Thymus (tissue), 11 donors: ENCODE data around the gene APOBEC3B. TPM values are rescaled to one million over a fixed set of nuclear protein-coding genes. Genes with fewer than 3 reads are reported as not detected.
"Not testable (repeated sequence)": the region's sequence is repeated elsewhere in the genome, so short reads cannot be mapped to it uniquely, and the experiment has no call there.

Experiments used
- DNase-seq, 9 donors: peaks; one replicate each; pipeline ENCODE4 v3.0.0-alpha.2; 2013; ENCODE audit warnings: low spot score in 9 of 9, low read depth in 6 of 9, missing footprints in 1 of 9
- H3K27ac ChIP-seq, 2 donors: one replicate each; pipeline ENCODE4 v1.5.1; 2013; ENCODE audit warnings: control low read depth in 1 of 2, low read depth in 1 of 2, low read length in 1 of 2, mild to moderate bottlenecking in 1 of 2, moderate library complexity in 1 of 2
- H3K27me3 ChIP-seq, 2 donors: one replicate each; pipeline ENCODE4 v1.5.1; 2013; ENCODE audit warnings: low read length in 1 of 2; ENCODE audit not compliant: control insufficient read depth in 2 of 2, insufficient read depth in 1 of 2
- H3K36me3 ChIP-seq, 2 donors: one replicate each; pipeline ENCODE4 v1.5.1; 2013; ENCODE audit warnings: low read length in 1 of 2, mild to moderate bottlenecking in 1 of 2, moderate library complexity in 1 of 2; ENCODE audit not compliant: control insufficient read depth in 2 of 2, insufficient read depth in 2 of 2
- H3K4me1 ChIP-seq, 2 donors: one replicate each; pipeline ENCODE4 v1.5.1; 2013; ENCODE audit warnings: low read length in 2 of 2; ENCODE audit not compliant: control insufficient read depth in 2 of 2, insufficient read depth in 2 of 2
- H3K4me3 ChIP-seq, 2 donors: one replicate each; pipeline ENCODE4 v1.5.1; 2013; ENCODE audit warnings: low read length in 2 of 2, control low read depth in 1 of 2, mild to moderate bottlenecking in 1 of 2
- H3K9me3 ChIP-seq, 2 donors: one replicate each; pipeline ENCODE4 v1.5.1; 2013; ENCODE audit warnings: low read length in 1 of 2, mild to moderate bottlenecking in 1 of 2; ENCODE audit not compliant: control insufficient read depth in 2 of 2, insufficient read depth in 1 of 2
- WGBS: extraction: QIAGEN DNeasy Blood & Tissue Kit; methylation state at CpG from one replicate; pipeline ENCODE4 v1.1.7; 2013; 5-methylcytosine and 5-hydroxymethylcytosine counted together
- polyA plus RNA-seq: library from polyadenylated mRNA; stranded (reverse); fragments of 200-250 nt; gene quantifications from one replicate; pipeline ENCODE4 v1.2.3, GENCODE V29; 2013
- total RNA-seq: library from RNA; stranded (reverse); fragments of 120-200 nt; gene quantifications from one replicate; pipeline ENCODE4 v1.2.4, GENCODE V29; 2013
- donor health status: healthy.

APOBEC3B gene
- total and polyA plus RNA-seq, 2 donors, result 6.8 to 9.2 TPM

DNA sequence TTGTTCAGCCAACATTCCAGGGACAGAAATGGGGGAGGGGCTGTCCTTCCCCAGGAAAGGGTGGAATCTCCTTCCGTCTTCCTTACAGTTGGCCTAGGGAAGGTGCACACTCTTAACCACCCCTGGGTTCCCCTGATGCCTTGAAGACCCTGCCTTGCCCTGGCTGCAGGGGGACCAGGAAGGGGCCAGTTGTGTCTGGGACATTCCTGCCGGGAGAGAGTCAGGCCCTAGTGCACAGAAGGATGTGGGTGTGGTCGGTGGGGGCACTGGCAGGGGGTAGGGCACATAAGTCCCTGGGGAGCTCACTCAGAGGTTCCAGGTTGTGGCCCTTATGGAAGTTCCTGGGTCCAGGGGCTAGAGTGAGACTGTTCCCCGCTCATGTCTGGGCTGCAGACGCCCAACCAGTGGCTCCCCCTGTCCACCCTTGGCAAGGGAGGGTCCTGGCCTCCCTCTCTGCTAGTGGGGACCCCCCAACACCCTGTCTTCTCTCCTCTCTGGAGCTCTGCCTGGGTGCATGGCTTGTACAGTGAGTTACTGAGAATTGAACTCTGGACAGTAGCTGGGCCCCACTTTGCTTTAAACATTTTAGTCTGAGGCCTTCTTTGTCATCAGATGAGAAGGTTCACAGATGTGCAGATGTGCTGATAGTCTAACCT, 26.8 kb upstream of the APOBEC3B start:
- DNase-seq, result no peak
- 90% methylated on average over 5 of the region's 5 CpGs for WGBS
- no peak overlapping the region for H3K4me3 ChIP-seq
- H3K9me3 ChIP-seq, result no peaks in the 10 kb centered on the region
- H3K27ac ChIP-seq, result no peak overlapping the region
- H3K4me1 ChIP-seq, result peaks cover 0 to 3% of the 10 kb centered on the region in 2 donors
- H3K27me3 ChIP-seq, result peaks cover 0 to 5% of the 10 kb centered on the region in 2 donors
- H3K36me3 ChIP-seq, result no peaks in the 10 kb centered on the region

DNA sequence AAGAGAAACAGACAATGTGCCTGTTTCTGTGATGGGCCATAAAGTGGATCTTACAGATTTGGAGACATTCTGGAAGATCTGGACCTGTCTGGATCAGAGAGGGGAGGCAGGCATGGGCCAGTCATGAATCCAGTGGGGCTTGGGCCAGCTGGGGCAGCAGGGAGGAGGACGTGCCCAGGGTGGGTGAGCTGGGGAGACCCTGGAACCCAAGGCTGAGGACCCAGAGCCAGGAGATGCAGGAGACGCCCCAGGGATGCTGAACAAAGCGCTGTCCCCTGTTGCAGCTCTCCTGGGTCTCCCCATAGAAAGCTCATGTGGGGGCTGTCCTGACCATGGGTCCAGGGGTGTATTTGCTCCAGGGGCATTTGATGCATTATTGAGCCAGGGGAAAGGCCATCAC, 26.2 kb upstream of the APOBEC3B start:
- H3K4me1 ChIP-seq, result peaks cover 0 to 3% of the 10 kb centered on the region in 2 donors
- WGBS, result 89% methylated on average over 3 of the region's 3 CpGs
- H3K4me3 ChIP-seq, result no peak overlapping the region
- no peaks in the 10 kb centered on the region for H3K9me3 ChIP-seq
- peaks cover 0 to 2% of the 10 kb centered on the region in 2 donors for H3K27me3 ChIP-seq
- DNase-seq, result no peak
- H3K36me3 ChIP-seq, result no peaks in the 10 kb centered on the region
- H3K27ac ChIP-seq, result no peak overlapping the region

DNA sequence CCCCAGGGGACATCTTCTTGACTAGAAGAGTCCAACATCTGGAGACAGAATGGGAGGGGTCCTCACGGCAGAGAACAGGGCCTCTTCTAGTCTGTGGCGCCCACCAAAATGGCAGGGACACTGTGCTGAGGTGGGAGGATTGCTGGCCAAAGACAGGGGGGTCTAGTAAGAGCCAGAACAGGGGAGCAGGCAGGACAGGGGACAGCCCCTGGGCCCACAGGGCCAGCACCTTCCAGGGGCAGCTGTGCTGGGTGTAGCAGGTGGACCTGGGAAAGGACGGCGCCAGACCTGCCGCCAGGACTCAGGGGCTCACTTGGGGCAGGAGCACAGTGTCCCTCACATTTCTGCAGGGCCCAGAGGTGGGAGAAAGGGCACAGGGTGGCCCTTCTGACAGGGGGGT, 25.6 kb upstream of the APOBEC3B start:
- H3K4me3 ChIP-seq, result no peak overlapping the region
- 96% methylated on average over 5 of the region's 5 CpGs for WGBS
- peaks cover 0 to 3% of the 10 kb centered on the region in 2 donors for H3K4me1 ChIP-seq
- DNase-seq, result no peak
- no peaks in the 10 kb centered on the region for H3K9me3 ChIP-seq
- peaks cover 0 to 2% of the 10 kb centered on the region in 2 donors for H3K27me3 ChIP-seq
- H3K36me3 ChIP-seq, result no peaks in the 10 kb centered on the region
- no peak overlapping the region for H3K27ac ChIP-seq

DNA sequence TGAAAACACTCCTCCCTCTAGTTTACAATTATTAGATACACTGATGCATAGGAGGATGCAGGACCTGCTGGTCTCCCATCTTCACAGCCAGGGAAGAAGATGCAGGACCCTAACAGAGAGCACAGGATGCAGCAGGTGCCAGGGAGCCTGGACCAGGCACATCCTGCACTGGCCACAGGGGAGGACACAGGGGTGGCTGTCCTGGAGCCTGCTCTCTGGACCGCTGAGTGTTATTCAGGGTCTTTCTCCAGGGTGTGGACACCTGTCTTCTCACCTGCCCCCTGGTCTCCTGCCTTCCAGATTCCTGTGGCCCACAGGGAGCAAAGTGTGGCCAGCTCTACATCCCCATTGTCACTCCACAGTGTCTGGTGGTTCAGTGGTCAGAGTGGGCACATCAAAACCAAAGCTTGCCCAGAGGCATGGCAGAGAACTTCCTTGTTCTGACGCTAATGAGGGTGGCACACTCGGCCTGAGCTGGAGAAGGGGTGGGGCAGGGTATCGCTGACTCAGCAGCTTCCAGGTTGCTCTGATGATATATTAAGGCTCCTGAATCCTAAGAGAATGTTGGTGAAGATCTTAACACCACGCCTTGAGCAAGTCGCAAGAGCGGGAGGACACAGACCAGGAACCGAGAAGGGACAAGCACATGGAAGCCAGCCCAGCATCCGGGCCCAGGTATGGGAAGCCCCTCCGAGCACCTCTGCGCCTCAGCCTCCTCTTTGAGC, 24.9 kb upstream of the APOBEC3B start, which contains the start of gene APOBEC3A:
TSS of gene APOBEC3A (plus strand) at position 564 of the 725 bp plus-strand sequence. CDS start at position 647, 83 bp downstream.
- DNase-seq, result no peak
- Histone ChIP-seq H3K36me3 (no peaks in the 10 kb centered on the region), H3K4me3 (no peak within 1 kb of the TSS), H3K27ac (no peak within 1 kb of the TSS), H3K9me3 (no peaks in the 10 kb centered on the region), H3K27me3 (peaks cover 0 to 2% of the 10 kb centered on the region in 2 donors), H3K4me1 (peaks cover 0 to 3% of the 10 kb centered on the region in 2 donors)
- WGBS, result 72% methylated on average over 11 of the region's 11 CpGs

DNA sequence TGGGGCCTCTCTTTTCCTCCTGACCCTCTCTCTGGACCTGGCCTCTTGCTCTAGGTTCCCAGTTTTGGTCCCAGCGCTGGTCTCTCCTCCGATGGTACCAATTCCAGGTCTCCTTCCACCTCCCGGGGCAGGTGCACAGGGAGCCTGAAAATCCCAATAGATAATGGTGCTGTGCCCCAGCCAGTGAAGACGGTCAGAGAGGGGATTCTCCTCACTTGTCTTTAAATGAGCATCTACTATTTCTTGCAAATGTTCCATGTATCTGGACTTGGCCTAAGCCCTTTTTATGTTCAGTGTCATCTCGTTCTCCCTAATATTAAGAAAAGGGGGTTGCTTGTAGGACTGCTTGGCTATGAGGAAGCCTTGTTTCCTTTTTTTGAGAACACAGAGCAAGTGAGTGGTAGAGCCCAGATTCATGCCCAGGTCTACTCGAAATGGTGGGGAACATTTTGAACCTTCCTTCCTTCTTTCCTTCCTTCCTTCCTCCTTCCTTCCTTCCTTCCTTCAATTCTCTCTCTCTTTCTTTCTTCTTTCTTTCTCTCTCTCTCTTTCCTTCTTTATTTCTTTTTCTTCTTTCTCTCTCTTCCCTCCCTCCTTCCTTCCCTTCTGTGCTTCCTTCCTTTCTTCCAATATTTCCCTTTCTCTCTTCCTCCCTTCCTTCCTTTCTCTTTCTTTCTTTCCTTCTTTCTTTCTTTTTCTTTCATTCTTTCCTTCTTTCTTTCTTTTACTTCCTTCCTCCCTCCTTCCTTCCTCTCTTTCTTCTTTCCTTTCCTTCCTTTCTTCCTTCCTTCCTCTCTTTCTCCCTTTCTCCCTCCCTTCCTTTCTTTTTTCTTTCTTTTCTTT, 24.1 kb upstream of the APOBEC3B start:
- H3K4me3 ChIP-seq, result no peak overlapping the region

DNA sequence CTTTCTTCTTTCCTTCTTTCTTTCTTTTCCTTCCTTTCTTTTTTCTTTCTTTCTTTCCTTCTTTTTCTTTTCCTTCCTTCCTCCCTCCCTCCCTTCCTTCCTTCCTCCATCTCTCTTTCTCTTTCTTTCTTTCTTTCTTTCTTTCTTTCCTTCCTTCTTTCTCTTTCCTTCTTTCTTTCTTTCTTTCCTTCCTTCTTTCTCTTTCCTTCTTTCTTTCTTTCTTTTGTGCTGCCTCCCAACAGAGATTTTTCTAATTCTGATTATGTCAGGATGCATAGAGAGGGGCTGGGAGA, 23.6 kb upstream of the APOBEC3B start:
- H3K36me3 ChIP-seq, H3K4me3 ChIP-seq, H3K4me1 ChIP-seq, DNase-seq, H3K27me3 ChIP-seq, H3K27ac ChIP-seq, H3K9me3 ChIP-seq: not testable (repeated sequence)

More for the DNA sequence above, 24.1 kb upstream of the APOBEC3B start:
- WGBS, result 87% methylated on average over 6 of the region's 6 CpGs
- peaks cover 0 to 3% of the 10 kb centered on the region in 2 donors for H3K4me1 ChIP-seq
- peaks cover 0 to 2% of the 10 kb centered on the region in 2 donors for H3K27me3 ChIP-seq
- DNase-seq, result no peak
- H3K36me3 ChIP-seq, result no peaks in the 10 kb centered on the region
- no peak overlapping the region for H3K27ac ChIP-seq
- H3K9me3 ChIP-seq, result no peaks in the 10 kb centered on the region

DNA sequence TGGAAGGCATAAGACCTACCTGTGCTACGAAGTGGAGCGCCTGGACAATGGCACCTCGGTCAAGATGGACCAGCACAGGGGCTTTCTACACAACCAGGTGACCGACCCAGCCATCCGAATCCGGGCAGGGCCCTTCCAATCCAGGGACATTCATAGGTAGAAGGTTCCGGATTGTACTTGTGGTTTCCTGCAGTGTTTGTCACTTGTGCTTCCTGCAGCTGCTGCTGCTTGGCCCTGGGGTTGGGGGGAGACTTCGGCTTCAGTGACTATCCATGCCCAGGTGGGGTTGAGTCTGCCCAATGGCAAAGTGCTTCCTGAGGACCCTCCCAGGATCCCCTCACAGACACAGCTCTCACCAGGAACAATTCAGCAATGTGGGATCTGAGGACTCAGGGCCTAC, 22.6 kb upstream of the APOBEC3B start:
- H3K4me1 ChIP-seq, result no peaks in the 10 kb centered on the region
- no peak overlapping the region for H3K4me3 ChIP-seq
- no peaks in the 10 kb centered on the region for H3K9me3 ChIP-seq
- H3K27me3 ChIP-seq, result peaks cover 0 to 2% of the 10 kb centered on the region in 2 donors
- 33% methylated on average over 8 of the region's 8 CpGs for WGBS
- H3K27ac ChIP-seq, result no peak overlapping the region
- DNase-seq, result no peak
- H3K36me3 ChIP-seq, result no peaks in the 10 kb centered on the region

DNA sequence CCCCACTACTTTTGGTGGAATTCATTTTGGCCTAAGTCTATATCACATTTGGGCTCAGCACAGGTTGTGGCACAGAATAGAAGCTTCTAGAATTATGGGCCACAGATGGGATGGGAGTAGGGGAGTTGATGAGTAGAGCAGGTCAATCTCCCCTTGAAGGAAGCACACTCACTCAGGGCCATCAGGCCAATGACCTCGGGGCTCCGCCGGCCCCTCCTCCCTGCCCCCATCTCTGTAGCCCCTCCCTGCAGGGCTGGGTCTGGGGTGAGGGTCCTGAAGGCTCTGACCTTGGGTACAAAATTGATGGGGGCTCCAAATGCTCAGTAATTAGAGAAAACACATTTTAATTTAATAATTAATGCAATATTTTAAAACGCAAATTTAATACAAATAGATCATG, 21.5 kb upstream of the APOBEC3B start:
- H3K9me3 ChIP-seq, H3K27me3 ChIP-seq, H3K4me1 ChIP-seq, H3K36me3 ChIP-seq, DNase-seq, H3K4me3 ChIP-seq, H3K27ac ChIP-seq: not testable (repeated sequence)
- WGBS, result 93% methylated on average over 4 of the region's 4 CpGs

DNA sequence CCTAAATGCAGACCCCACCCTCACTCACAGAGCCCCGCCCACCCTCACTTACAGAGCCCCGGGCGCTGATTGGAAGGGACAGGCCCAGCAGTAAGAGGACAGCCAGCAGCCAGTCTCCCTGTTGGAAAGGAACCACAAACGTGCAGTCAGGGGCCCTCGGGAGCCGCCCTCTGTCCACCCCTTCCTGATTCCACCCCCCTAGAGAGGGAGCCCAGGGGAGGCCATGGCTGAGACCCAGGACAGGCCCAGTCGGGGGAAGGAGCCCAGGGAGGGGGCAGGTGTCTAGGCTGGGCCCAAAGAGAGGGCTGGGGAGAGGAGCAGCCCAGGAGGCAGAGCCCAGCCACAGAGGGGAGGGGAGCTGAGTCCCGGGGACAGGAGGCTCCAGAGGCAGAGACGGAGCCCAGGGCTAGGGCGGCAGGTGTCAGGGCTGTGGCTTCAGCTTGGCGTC, 18.8 kb upstream of the APOBEC3B start:
- H3K4me3 ChIP-seq, H3K27me3 ChIP-seq, H3K27ac ChIP-seq, H3K9me3 ChIP-seq, H3K36me3 ChIP-seq, DNase-seq, H3K4me1 ChIP-seq: not testable (repeated sequence)
- WGBS, result 73% methylated on average over 11 of the region's 11 CpGs
